HCT116 (cell line): ENCODE data around the gene SEMA5B.

Experiments
- CEBPB ChIP-seq: IDR thresholded peaks from 2 replicates; pipeline ENCODE4 v1.6.1; 2012; ENCODE audit warnings: low read depth
- CTCF ChIP-seq, 3 experiments: fragments of 200-600 bp in 1 of 3; sonication (generic) in 1 of 3; IDR thresholded peaks in 2 of 3; conservative IDR thresholded peaks in 1 of 3; 2 replicates each; pipeline ENCODE4 v1.5.1; 2012 to 2017; ENCODE audit warnings: low read depth in 2 of 3, low read length in 2 of 3, antibody characterized with exemption in 1 of 3, borderline replicate concordance in 1 of 3, control low read depth in 1 of 3, mild to moderate bottlenecking in 1 of 3, mixed read lengths in 1 of 3, mixed run types in 1 of 3, moderate library complexity in 1 of 3; ENCODE audit not compliant: insufficient read depth in 1 of 3
- EGR1 ChIP-seq: IDR thresholded peaks from 2 replicates; pipeline ENCODE4 v1.6.1; 2012; ENCODE audit warnings: low read depth
- EZH2 ChIP-seq: fragments of 200-600 bp; sonication (generic); IDR thresholded peaks from 2 replicates; pipeline ENCODE4 v1.6.1; 2017; ENCODE audit warnings: antibody characterized with exemption, mixed run types
- EZH2phosphoT487 ChIP-seq: fragments of 200-600 bp; IDR thresholded peaks from 2 replicates; pipeline ENCODE4 v1.6.1; 2018; ENCODE audit warnings: antibody characterized with exemption, borderline replicate concordance
- POLR2A ChIP-seq: IDR thresholded peaks from 2 replicates; pipeline ENCODE4 v1.7.0; 2011; ENCODE audit warnings: borderline replicate concordance; ENCODE audit not compliant: insufficient read depth, insufficient read length; ENCODE audit errors: extremely low read depth
- RAD21 ChIP-seq: IDR thresholded peaks from 2 replicates; pipeline ENCODE4 v1.6.1; 2012; ENCODE audit warnings: low read depth, mild to moderate bottlenecking
- REST ChIP-seq: IDR thresholded peaks from 2 replicates; pipeline ENCODE4 v1.6.1; 2012; ENCODE audit warnings: low read depth
- SP1 ChIP-seq: IDR thresholded peaks from 2 replicates; pipeline ENCODE4 v1.6.1; 2012; ENCODE audit warnings: low read depth
- ZNF274 ChIP-seq: fragments of 200-500 bp; sonication (Bioruptor generic); IDR thresholded peaks from 2 replicates; pipeline ENCODE4 v1.6.1; 2014; ENCODE audit warnings: mild to moderate bottlenecking, low read depth, low read length, inconsistent platforms

GRCh38 chr3:123076112-123076495, 48.5 kb upstream of the SEMA5B start:
- TF ChIP-seq CTCF (IDR thresholded peaks at IDR 0.05 in 2 of 3, conservative IDR thresholded peaks at IDR 0.05 in 1 of 3; ENCODE audit: borderline replicate concordance in 1 of 3, insufficient read depth in 1 of 3, low read depth in 2 of 3, low read length in 2 of 3) (no peak), REST (no peak), EGR1 (no peak), CEBPB (no peak), RAD21 (no peak), ZNF274 (no peak), EZH2phosphoT487 (no peak), EZH2 (no peak), POLR2A (no peak), SP1 (no peak)
